Central memory CD8-positive, alpha-beta T cell (primary cell): Measurements from ENCODE around the gene RAB2B.
A peak's percentile ranks its signal among the peaks of the same experiment; 100 is the strongest.

ENCODE experiments used
- ATAC-seq: fragments of 150-1000 bp; cut with Tn5 transposase; replicated peaks from 2 replicates; pipeline ENCODE4 v1.10.0; 2022; ENCODE audit warnings: mild to moderate bottlenecking, moderate FRiP score, moderate number of reproducible peaks; ENCODE audit not compliant: poor library complexity, severe bottlenecking; ENCODE audit errors: extremely low read depth
- DNase-seq, 2 donors: peaks; one replicate each; pipeline ENCODE4 v3.0.0; 2021; ENCODE audit warnings: low spot score in 2 of 2
- H3K27ac Mint-ChIP-seq: one replicate; pipeline ENCODE4 v1.8.0; 2022; ENCODE audit warnings: low read depth, mild to moderate bottlenecking, moderate library complexity, mixed read lengths
- H3K27me3 Mint-ChIP-seq: one replicate; pipeline ENCODE4 v1.8.0; 2022; ENCODE audit warnings: mixed read lengths
- H3K36me3 Mint-ChIP-seq: one replicate; pipeline ENCODE4 v1.8.0; 2022; ENCODE audit warnings: mild to moderate bottlenecking, moderate library complexity, mixed read lengths; ENCODE audit not compliant: insufficient read depth
- H3K4me1 Mint-ChIP-seq: one replicate; pipeline ENCODE4 v1.8.0; 2022; ENCODE audit warnings: mixed read lengths
- H3K4me3 Mint-ChIP-seq: one replicate; pipeline ENCODE4 v1.8.0; 2022; ENCODE audit warnings: mild to moderate bottlenecking, moderate library complexity, mixed read lengths
- H3K9me3 Mint-ChIP-seq: one replicate; pipeline ENCODE4 v1.8.0; 2022; ENCODE audit warnings: mixed read lengths

The RAB2B gene

DNA sequence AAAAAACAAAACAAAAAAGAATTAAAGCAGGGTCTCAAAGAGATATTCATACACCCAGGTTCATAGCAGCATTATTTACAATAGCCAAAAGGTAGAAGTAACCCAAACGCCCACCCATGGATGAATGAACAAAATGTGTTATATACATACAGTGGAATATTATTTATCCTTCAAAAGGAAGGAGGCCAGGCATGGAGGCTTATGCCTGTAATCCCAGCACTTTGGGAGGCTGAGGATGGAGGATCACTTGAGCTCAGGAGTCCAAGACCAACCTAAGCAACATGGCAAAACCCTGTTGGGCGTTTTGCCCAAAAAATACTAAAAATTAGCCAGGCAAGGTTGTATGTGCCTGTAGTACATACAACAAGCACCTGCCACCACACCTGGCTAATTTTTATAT, 29.8 kb upstream of the RAB2B start:
- no peak for DNase-seq
- H3K36me3 Mint-ChIP-seq, result peaks cover 24% of the 10 kb centered on the region
- H3K4me3 Mint-ChIP-seq, result no peak overlapping the region
- H3K27me3 Mint-ChIP-seq, result no peaks in the 10 kb centered on the region
- peak overlapping the region; percentile 71 for H3K27ac Mint-ChIP-seq
- ATAC-seq, result no peak
- peaks cover 4% of the 10 kb centered on the region for H3K9me3 Mint-ChIP-seq
- peaks cover 37% of the 10 kb centered on the region for H3K4me1 Mint-ChIP-seq

DNA sequence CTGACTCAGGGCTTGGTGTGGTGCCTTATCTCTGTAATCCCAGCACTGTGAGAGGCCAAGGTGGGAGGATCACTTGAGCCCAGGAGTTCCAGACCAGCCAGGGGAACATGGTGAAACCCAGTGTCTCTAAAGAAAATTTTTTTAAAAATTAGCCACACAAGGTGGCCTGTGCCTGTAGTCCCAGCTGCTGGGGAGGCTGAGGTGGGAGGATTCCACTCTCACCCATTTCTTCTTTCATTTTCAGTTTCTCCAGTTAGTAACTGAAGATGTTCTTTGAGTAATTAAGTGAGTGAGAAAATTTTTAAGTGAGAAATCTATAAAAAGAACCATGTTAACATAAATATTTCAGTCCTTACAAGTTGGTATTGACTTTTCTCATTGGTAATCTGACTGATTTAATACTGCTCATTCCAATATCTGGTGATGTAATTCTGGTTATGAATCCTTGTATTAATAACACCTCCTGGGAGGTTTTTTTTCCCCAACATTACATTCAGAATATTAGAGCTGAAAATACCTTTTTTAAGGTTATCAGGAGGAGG, 28.3 kb upstream of the RAB2B start:
- Mint-ChIP-seq H3K9me3 (no peaks in the 10 kb centered on the region), H3K27me3 (no peaks in the 10 kb centered on the region), H3K4me1 (peaks cover 29% of the 10 kb centered on the region), H3K4me3 (no peak overlapping the region), H3K27ac (peak overlapping the region; percentile 71), H3K36me3 (peaks cover 26% of the 10 kb centered on the region)
- DNase-seq, result no peak
- ATAC-seq, result peak; percentile 28

DNA sequence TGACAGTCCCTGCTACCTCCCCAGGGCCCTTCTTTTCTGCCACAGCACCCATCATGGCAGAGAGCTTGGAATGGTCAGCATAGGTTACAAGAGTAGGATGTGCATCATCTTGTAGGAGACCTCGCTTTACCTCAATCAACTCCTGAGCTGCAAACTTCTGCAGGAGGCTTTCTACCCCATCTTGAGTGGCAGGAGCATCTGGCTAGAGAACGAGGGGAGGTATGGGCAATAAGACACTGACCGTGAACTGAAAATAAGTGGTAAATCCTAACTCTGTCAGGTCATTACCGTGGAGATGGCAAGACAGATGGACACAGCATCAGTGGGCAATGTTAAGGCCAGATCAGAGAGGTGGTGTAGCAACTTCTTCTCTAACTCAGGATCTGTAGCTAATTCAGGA, 26.6 kb upstream of the RAB2B start:
- Mint-ChIP-seq H3K36me3 (peaks cover 43% of the 10 kb centered on the region), H3K9me3 (no peaks in the 10 kb centered on the region), H3K27ac (no peak overlapping the region), H3K4me3 (no peak overlapping the region), H3K4me1 (peaks cover 20% of the 10 kb centered on the region), H3K27me3 (no peaks in the 10 kb centered on the region)
- no peak for DNase-seq
- no peak for ATAC-seq

DNA sequence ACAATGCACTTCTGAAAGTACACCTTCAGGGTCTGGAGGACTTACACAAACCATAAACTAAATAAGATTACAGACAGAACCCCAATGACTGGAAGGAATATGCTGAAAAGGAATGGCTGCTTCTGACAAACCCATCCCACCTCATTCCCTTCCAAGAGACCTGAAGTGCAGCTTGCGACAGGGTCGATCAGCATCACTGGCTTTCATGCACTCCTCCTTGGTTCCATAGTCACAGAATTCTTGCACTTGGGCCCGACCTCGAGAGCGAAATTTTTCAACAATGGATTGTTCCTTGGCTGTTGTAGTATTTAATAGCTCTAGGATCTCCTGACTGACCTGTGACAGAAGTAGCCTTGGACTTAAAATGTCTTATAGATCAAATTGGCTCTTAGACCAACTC, 24.8 kb upstream of the RAB2B start:
- Mint-ChIP-seq H3K4me3 (no peak overlapping the region), H3K27me3 (no peaks in the 10 kb centered on the region), H3K36me3 (peaks cover 52% of the 10 kb centered on the region), H3K4me1 (peaks cover 17% of the 10 kb centered on the region), H3K27ac (no peak overlapping the region), H3K9me3 (no peaks in the 10 kb centered on the region)
- ATAC-seq (no peak), DNase-seq (no peak)

DNA sequence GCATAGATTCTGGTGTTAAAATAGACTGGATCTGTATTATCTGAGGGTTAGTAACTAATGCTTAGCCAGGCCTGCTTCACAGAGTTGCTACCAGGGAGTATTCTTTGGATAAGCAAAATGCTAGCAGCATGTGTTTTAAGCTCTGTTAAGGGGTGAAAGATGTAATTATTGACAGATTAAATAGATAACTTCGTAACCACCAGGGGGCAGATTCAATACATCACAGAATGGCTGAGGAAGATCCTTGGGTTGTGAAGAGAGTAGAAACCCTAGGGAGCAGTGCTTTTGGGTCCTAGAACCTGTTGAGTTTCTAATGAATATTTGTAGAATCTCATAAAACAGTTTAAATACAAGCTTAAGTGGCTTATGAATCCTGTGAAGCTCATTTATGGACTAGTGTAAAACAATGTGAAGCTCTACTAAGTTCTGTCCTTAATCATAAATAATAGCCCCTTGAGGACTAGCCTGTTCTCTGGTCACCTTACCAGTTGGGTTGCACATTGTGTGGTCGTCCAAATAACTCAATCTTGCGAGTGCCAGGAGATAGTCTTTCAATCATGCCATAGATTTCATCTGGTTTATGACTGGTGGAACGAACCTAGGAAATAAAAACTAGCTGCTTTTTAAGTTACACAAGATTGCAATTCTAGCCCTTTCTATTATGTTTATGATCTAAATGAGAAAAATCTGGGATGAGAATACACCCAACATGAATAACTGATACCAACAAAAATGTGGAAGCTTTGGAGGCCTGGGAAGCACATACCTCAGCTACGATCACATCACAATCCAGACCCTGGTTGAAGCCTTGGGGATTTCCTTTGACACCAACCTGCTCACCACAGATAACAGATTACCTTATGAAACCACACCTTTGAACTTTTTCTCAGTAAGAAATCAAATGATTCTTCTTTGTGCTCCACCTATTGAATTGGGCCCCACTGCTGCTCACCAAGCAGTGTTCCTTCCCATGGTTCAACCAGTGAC, 22.1 kb upstream of the RAB2B start:
- Mint-ChIP-seq H3K4me1 (peaks cover 8% of the 10 kb centered on the region), H3K9me3 (no peaks in the 10 kb centered on the region), H3K27me3 (no peaks in the 10 kb centered on the region), H3K27ac (no peak overlapping the region), H3K4me3 (no peak overlapping the region), H3K36me3 (peaks cover 78% of the 10 kb centered on the region)
- ATAC-seq (peak; percentile 79), DNase-seq (no peak)

DNA sequence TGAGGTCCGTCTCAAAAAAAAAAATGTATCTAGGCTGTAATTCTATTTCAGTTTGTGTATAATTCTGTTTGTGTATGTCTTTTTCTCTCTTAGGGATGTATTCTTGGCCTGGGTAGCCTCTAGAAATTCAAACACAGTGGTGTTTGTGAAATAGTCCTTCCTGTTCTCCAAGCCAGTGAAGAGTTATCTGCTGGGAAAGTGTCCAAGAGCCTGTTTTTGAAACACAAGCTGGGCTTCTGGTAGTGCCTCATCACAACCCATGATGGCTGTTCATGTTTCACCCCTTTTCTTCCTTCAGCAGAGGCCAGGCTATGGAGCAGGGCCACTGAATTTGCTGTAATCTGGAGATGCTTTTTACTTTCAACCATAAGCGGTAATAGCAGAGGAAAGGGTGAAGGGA, 19.7 kb upstream of the RAB2B start:
- peaks cover 89% of the 10 kb centered on the region for H3K36me3 Mint-ChIP-seq
- H3K4me3 Mint-ChIP-seq, result no peak overlapping the region
- H3K4me1 Mint-ChIP-seq, result peaks cover 15% of the 10 kb centered on the region
- H3K27ac Mint-ChIP-seq, result no peak overlapping the region
- DNase-seq, result no peak
- no peak for ATAC-seq
- no peaks in the 10 kb centered on the region for H3K27me3 Mint-ChIP-seq
- no peaks in the 10 kb centered on the region for H3K9me3 Mint-ChIP-seq

DNA sequence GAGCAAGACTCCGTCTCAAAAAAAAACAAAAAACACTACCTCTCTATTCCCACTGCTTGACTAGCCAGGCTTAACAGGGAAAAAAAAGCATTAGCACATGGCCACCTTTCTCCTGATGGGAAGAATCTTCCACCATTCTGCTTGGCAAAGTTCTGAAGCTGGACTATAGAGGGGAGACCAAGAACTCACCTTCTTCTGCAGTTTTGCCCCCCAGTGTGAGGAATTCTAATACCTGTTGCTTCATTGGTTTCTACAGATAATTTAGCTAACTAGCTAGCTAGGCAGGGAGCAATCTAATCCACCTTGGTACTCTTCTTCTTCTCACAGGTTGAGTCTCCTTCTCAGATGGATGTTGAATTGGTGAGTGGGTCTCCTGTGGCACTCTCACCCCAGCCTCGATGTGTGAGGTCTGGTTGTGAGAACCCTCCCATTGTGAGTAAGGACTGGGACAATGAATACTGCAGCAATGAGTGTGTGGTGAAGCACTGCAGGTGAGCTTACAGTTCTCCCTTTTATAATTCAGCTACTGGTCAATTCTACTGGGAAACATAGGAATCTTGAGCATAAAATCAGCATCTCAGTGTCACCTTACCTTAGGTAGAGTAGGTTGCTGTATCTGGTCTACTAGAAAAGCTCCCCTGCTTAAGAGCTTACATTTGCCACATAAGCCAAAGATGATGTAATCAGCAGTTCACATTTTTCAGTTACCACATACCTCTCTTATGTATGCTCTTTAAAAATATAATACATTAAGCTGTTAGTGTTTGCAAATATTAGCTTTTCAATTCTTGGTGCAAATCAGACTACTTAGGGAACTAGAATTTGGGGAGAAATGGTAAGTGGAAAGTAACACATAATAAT, 18.4 kb upstream of the RAB2B start:
- Mint-ChIP-seq H3K9me3 (no peaks in the 10 kb centered on the region), H3K36me3 (peaks cover 88% of the 10 kb centered on the region), H3K4me3 (no peak overlapping the region), H3K27ac (no peak overlapping the region), H3K27me3 (no peaks in the 10 kb centered on the region), H3K4me1 (peaks cover 15% of the 10 kb centered on the region)
- ATAC-seq, result no peak
- no peak for DNase-seq

DNA sequence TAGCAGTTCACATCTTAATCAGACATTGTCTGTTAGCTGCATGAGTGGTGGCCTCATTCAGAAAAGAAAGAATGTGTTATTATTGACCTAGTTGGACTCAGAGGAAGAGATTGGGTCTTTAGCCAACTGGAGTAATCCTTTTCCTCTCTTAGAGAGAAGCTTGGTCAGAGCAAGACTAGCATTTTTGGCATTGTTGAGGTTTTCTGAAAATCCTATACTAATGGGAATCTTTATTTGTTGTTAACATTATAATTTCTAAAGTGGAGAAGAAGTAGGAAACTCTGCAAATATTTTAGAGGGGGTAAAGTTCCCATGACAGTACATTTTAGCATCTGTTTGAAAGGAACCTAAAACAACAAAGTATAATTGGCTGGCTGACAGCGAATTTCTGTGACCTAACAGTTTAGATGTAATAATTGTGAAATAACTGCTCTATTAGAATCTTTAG, 9.9 kb upstream of the RAB2B start:
- Mint-ChIP-seq H3K4me3 (no peak overlapping the region), H3K27ac (no peak overlapping the region), H3K27me3 (no peaks in the 10 kb centered on the region), H3K4me1 (peaks cover 7% of the 10 kb centered on the region), H3K9me3 (no peaks in the 10 kb centered on the region), H3K36me3 (peaks cover 44% of the 10 kb centered on the region)
- ATAC-seq (no peak), DNase-seq (no peak)

DNA sequence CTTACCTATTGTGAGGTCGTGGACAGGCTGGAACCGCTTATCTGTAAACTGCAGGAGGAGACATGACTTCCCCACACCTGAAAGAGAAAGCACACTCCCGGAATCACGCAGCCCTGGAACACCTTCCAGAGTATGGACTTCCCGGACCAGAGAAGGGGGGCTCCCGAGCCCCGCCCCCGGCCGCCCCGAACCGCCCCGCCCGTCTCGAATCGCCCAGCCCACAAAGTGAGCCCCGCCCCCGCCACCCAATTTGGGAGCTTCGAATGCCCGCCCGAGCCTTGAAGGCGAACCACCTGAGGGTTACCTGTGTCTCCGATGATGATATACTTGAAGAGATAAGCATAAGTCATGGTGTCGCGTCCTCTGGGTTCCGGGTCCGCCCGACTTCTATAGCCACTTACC, 235 bp downstream of the RAB2B start:
- peaks cover 27% of the 10 kb centered on the region for H3K4me1 Mint-ChIP-seq
- peaks cover 32% of the 10 kb centered on the region for H3K36me3 Mint-ChIP-seq
- no peaks in the 10 kb centered on the region for H3K9me3 Mint-ChIP-seq
- H3K27ac Mint-ChIP-seq, result peak overlapping the region; percentile 98
- ATAC-seq, result peak; percentile 44
- no peaks in the 10 kb centered on the region for H3K27me3 Mint-ChIP-seq
- DNase-seq, result no peak
- H3K4me3 Mint-ChIP-seq, result peak overlapping the region; percentile 97

DNA sequence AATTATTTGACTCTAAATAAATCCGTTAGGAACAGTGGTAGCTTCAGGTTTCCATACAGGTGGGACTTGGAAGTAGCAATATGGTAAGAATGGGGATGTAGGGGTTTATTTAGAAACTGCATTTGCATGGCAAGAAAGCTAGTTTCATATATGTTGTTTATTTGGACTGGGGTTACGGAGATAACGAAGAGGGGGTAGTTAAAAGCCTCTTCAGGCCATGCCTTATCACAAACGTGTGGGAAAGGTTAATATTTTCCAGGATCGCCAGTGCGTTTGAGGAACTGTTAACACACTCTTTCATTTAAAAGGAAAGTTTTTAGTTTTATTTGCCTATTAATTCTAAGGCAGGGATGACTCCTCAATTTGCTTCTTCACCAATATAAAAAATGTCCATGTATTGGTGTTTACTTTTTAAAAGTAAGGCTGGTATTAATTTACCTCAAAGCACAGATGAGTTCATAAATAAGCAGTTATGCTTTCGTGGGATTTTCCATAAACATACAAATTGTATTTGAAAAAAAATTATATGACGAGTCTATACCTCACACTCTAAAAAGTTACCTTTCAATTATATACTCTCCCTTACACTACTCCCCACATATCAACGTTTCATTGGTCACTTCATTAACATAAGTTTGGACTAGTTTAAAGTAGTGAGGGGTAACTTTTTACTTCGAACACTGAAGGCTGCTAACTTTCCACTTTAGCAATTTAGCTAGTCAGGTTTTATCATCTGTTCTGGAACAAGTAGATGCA, 814 bp downstream of the RAB2B start:
- Mint-ChIP-seq H3K27ac (peak overlapping the region; percentile 98), H3K36me3 (peaks cover 35% of the 10 kb centered on the region), H3K9me3 (no peaks in the 10 kb centered on the region), H3K4me3 (peak overlapping the region; percentile 97), H3K27me3 (no peaks in the 10 kb centered on the region), H3K4me1 (peaks cover 27% of the 10 kb centered on the region)
- ATAC-seq (no peak), DNase-seq (no peak)

DNA sequence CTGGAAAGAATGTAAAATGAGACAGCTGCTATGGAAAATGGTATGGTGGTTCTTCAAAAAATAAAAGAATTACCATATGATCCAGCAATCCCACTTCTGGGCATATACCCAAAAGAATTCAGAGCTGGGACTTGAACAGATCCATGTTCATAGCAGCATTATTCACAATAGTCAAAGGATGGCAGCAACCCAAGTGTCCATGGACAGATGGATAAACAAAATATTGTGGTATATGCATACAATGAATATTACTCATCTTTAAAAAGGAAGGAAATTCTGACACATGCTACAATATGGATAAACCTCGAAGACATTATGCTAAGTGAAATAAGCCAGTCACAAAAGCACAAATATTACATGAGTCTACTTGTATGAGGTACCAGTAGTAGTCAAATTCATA, 9.1 kb downstream of the RAB2B start:
- H3K36me3 Mint-ChIP-seq, result peaks cover 53% of the 10 kb centered on the region
- H3K27me3 Mint-ChIP-seq, result no peaks in the 10 kb centered on the region
- ATAC-seq (no peak), DNase-seq (no peak)
- H3K27ac Mint-ChIP-seq, result no peak overlapping the region
- no peak overlapping the region for H3K4me3 Mint-ChIP-seq
- H3K4me1 Mint-ChIP-seq, result peaks cover 5% of the 10 kb centered on the region
- no peaks in the 10 kb centered on the region for H3K9me3 Mint-ChIP-seq
